KMS-11 (cell line): ENCODE data around the gene SLC41A1.

ENCODE experiments used
- H2AFZ ChIP-seq: fragments of 200-600 bp; sonication (generic); 2 replicates; pipeline ENCODE4 v1.6.1; 2016; ENCODE audit warnings: antibody characterized with exemption, mixed run types, low read depth
- H3K27ac ChIP-seq: fragments of 200-600 bp; sonication (generic); 2 replicates; pipeline ENCODE4 v1.6.1; 2016; ENCODE audit warnings: mild to moderate bottlenecking, mixed run types
- H3K27me3 ChIP-seq: fragments of 200-600 bp; sonication (generic); 2 replicates; pipeline ENCODE4 v1.6.1; 2017; ENCODE audit warnings: mild to moderate bottlenecking, low read depth, mixed run types, moderate library complexity; ENCODE audit not compliant: insufficient read depth
- H3K36me3 ChIP-seq: fragments of 200-600 bp; sonication (generic); 2 replicates; pipeline ENCODE4 v1.6.1; 2017; ENCODE audit warnings: mild to moderate bottlenecking, mixed run types; ENCODE audit not compliant: insufficient read depth
- H3K4me1 ChIP-seq: fragments of 200-600 bp; sonication (generic); 2 replicates; pipeline ENCODE4 v1.6.1; 2016; ENCODE audit warnings: mild to moderate bottlenecking, low read depth, mixed run types; ENCODE audit not compliant: poor library complexity, severe bottlenecking
- H3K4me2 ChIP-seq: fragments of 200-600 bp; sonication (generic); 2 replicates; pipeline ENCODE4 v1.7.0; 2016; ENCODE audit warnings: mild to moderate bottlenecking, mixed run types
- H3K4me3 ChIP-seq: fragments of 200-600 bp; sonication (generic); IDR thresholded peaks from 2 replicates; pipeline ENCODE4 v1.6.1; 2017; ENCODE audit warnings: low read depth, low read length, mixed read lengths; ENCODE audit not compliant: insufficient read depth
- H3K79me2 ChIP-seq: fragments of 200-600 bp; sonication (generic); 2 replicates; pipeline ENCODE4 v1.6.1; 2016; ENCODE audit warnings: low read depth, mixed run types; ENCODE audit not compliant: insufficient read depth
- H3K9ac ChIP-seq: fragments of 200-600 bp; sonication (generic); 2 replicates; pipeline ENCODE4 v1.6.1; 2016; ENCODE audit warnings: mild to moderate bottlenecking, mixed run types
- H4K20me1 ChIP-seq: fragments of 200-600 bp; sonication (generic); 2 replicates; pipeline ENCODE4 v1.6.1; 2016; ENCODE audit warnings: mild to moderate bottlenecking, mixed run types; ENCODE audit not compliant: insufficient read depth
- CTCF ChIP-seq: fragments of 200-600 bp; sonication (generic); conservative IDR thresholded peaks from 2 replicates; pipeline ENCODE4 v1.6.1; 2017; ENCODE audit warnings: low read depth, mild to moderate bottlenecking, antibody characterized with exemption, low read length, moderate library complexity, mixed read lengths

The SLC41A1 gene

GRCh38 chr1:205834751-205835150, 21.8 kb upstream of the SLC41A1 start:
- Histone ChIP-seq H3K4me2 (no peak overlapping the region), H3K9ac (no peak overlapping the region), H3K36me3 (no peaks in the 10 kb centered on the region), H3K4me1 (no peaks in the 10 kb centered on the region), H3K27me3 (no peaks in the 10 kb centered on the region), H4K20me1 (no peaks in the 10 kb centered on the region), H3K79me2 (no peaks in the 10 kb centered on the region), H3K27ac (no peak overlapping the region), H2AFZ (no peak overlapping the region), H3K4me3 (no peak overlapping the region)
- TF ChIP-seq CTCF, result no peak

- no peaks in the 10 kb centered on the region for H3K36me3 ChIP-seq
- no peak for TF ChIP-seq CTCF
- no peaks in the 10 kb centered on the region for H4K20me1 ChIP-seq
- no peak overlapping the region for H3K27ac ChIP-seq
- H3K79me2 ChIP-seq, result no peaks in the 10 kb centered on the region
- no peak overlapping the region for H2AFZ ChIP-seq
- peaks cover 15% of the 10 kb centered on the region for H3K4me1 ChIP-seq
- no peak overlapping the region for H3K4me3 ChIP-seq
- H3K27me3 ChIP-seq, result no peaks in the 10 kb centered on the region
- H3K9ac ChIP-seq, result no peak overlapping the region
- H3K4me2 ChIP-seq, result no peak overlapping the region
Measured at GRCh38 chr1:205832326-205832751, 19.3 kb upstream of the SLC41A1 start.

GRCh38 chr1:205827623-205828022, 14.6 kb upstream of the SLC41A1 start:
- H3K79me2 ChIP-seq, result no peaks in the 10 kb centered on the region
- no peaks in the 10 kb centered on the region for H3K36me3 ChIP-seq
- TF ChIP-seq CTCF, result no peak
- H3K4me3 ChIP-seq, result no peak overlapping the region
- no peak overlapping the region for H3K9ac ChIP-seq
- H4K20me1 ChIP-seq, result no peaks in the 10 kb centered on the region
- peaks cover 62% of the 10 kb centered on the region for H3K4me1 ChIP-seq
- H2AFZ ChIP-seq, result no peak overlapping the region
- H3K4me2 ChIP-seq, result no peak overlapping the region
- H3K27ac ChIP-seq, result no peak overlapping the region
- H3K27me3 ChIP-seq, result no peaks in the 10 kb centered on the region

- Histone ChIP-seq H3K27me3 (no peaks in the 10 kb centered on the region), H2AFZ (no peak overlapping the region), H3K36me3 (no peaks in the 10 kb centered on the region), H3K4me3 (peak overlapping the region; percentile 59), H3K4me2 (peak overlapping the region; percentile 38), H3K9ac (no peak overlapping the region), H3K4me1 (peaks cover 67% of the 10 kb centered on the region), H3K79me2 (no peaks in the 10 kb centered on the region), H4K20me1 (no peaks in the 10 kb centered on the region), H3K27ac (peak overlapping the region; percentile 6; the same call in 1 of the 2 replicates)
- no peak for TF ChIP-seq CTCF
Measured at GRCh38 chr1:205826995-205827394, 14.0 kb upstream of the SLC41A1 start.
